CD4-positive, alpha-beta T cell treated with Interferon alpha-2 for 1 hour (primary cell): ENCODE results near the gene KASH5.
"Not testable (repeated sequence)": the region's sequence is repeated elsewhere in the genome, so short reads cannot be mapped to it uniquely, and the experiment has no call there.

Experiments used
- DNase-seq, 2 donors: peaks; one replicate each; pipeline ENCODE4 v3.0.0-alpha.2; 2020 to 2022

Gene KASH5

GRCh38 chr19:49439836-49440235 lies 51.8 kb downstream of the KASH5 start:
- DNase-seq: no peak

GRCh38 chr19:49440439-49441209 lies 52.6 kb downstream of the KASH5 start:
- DNase-seq: no peak

GRCh38 chr19:49441210-49441959 lies 53.3 kb downstream of the KASH5 start, which contains the start of gene SLC17A7:
TSS of gene SLC17A7 (minus strand) at chr19:49441527. CDS start at chr19:49441379, 148 bp downstream.
- DNase-seq: peak; percentile 41 to 60

GRCh38 chr19:49441960-49442350 lies 53.9 kb downstream of the KASH5 start:
- DNase-seq: no peak

GRCh38 chr19:49442354-49442753 lies 54.3 kb downstream of the KASH5 start:
- DNase-seq: no peak

- peak; percentile 42 to 65 for DNase-seq
Measured at GRCh38 chr19:49442771-49443365, 54.8 kb downstream of the KASH5 start.

GRCh38 chr19:49443366-49444099 lies 55.5 kb downstream of the KASH5 start:
- DNase-seq: peak; percentile 92 to 93

- not testable (repeated sequence) for DNase-seq
Measured at GRCh38 chr19:49444100-49444700, 56.2 kb downstream of the KASH5 start.

GRCh38 chr19:49445997-49446396 lies 57.9 kb downstream of the KASH5 start:
- DNase-seq: no peak

GRCh38 chr19:49447485-49448431 lies 59.7 kb downstream of the KASH5 start:
- no peak for DNase-seq

GRCh38 chr19:49448432-49448786 lies 60.4 kb downstream of the KASH5 start:
- DNase-seq: no peak

- DNase-seq: no peak
Measured at GRCh38 chr19:49450405-49450804, 62.4 kb downstream of the KASH5 start.

- DNase-seq: peak; percentile 98
Measured at GRCh38 chr19:49451430-49452181, 63.6 kb downstream of the KASH5 start, which contains the start of gene PIH1D1. TSS of gene PIH1D1 (minus strand) at chr19:49451814. CDS start at chr19:49451574, 240 bp downstream.

GRCh38 chr19:49453013-49453756 lies 65.1 kb downstream of the KASH5 start, which contains the start of gene ALDH16A1:
TSS of gene ALDH16A1 (plus strand) at chr19:49453225. CDS start at chr19:49453332, 107 bp downstream.
- DNase-seq: peak; percentile 98

- DNase-seq: peak; percentile 28 to 49
Measured at GRCh38 chr19:49453757-49454240, 65.8 kb downstream of the KASH5 start.

GRCh38 chr19:49455773-49456172 lies 67.7 kb downstream of the KASH5 start:
- DNase-seq: no peak

GRCh38 chr19:49456326-49456725 lies 68.3 kb downstream of the KASH5 start:
- DNase-seq: no peak

- DNase-seq: no peak
Measured at GRCh38 chr19:49458567-49458903, 70.5 kb downstream of the KASH5 start.

GRCh38 chr19:49459388-49459787 lies 71.3 kb downstream of the KASH5 start:
- DNase-seq: no peak

GRCh38 chr19:49461130-49461529 lies 73.1 kb downstream of the KASH5 start:
- DNase-seq: not testable (repeated sequence)
